Thoracic aorta (tissue), 2 donors: ENCODE measurements around the gene MGAT5. TPM values are rescaled to one million over a fixed set of nuclear protein-coding genes. Genes with fewer than 3 reads are reported as not detected.

Experiments used
- ATAC-seq: fragments of 150-250 bp; one replicate; pipeline ENCODE4 v1.8.0; 2017; ENCODE audit warnings: low read depth; ENCODE audit not compliant: insufficient number of reproducible peaks, low FRiP score
- DNase-seq: peaks from one replicate; pipeline ENCODE4 v3.0.0-alpha.2; 2020; ENCODE audit warnings: low spot score
- H3K27ac ChIP-seq, 2 donors: fragments of 200-600 bp; sonication (generic); 1 replicate in 1 of 2; 2 replicates in 1 of 2; pipeline ENCODE4 v1.5.1; 2016; ENCODE audit warnings: mild to moderate bottlenecking in 2 of 2, moderate library complexity in 2 of 2
- H3K27me3 ChIP-seq: fragments of 200-600 bp; sonication (generic); replicated peaks from 2 replicates; pipeline ENCODE4 v1.6.0; 2016; ENCODE audit warnings: mild to moderate bottlenecking; ENCODE audit not compliant: insufficient read depth
- H3K36me3 ChIP-seq: fragments of 200-600 bp; sonication (generic); one replicate; pipeline ENCODE4 v1.5.1; 2016
- H3K4me1 ChIP-seq, 2 donors: fragments of 200-600 bp; sonication (generic); 1 replicate in 1 of 2; 2 replicates in 1 of 2; pipeline versions ENCODE4 v1.5.1 to v1.6.0; 2016; ENCODE audit warnings: low read depth in 2 of 2, mild to moderate bottlenecking in 1 of 2; ENCODE audit not compliant: control insufficient read depth in 1 of 2
- H3K4me3 ChIP-seq: fragments of 200-600 bp; sonication (generic); 2 replicates; pipeline ENCODE4 v1.5.1; 2016; ENCODE audit warnings: mild to moderate bottlenecking
- H3K9me3 ChIP-seq: fragments of 200-600 bp; sonication (generic); 2 replicates; pipeline ENCODE4 v1.5.1; 2016
- CTCF ChIP-seq: fragments of 200-600 bp; sonication (generic); IDR thresholded peaks from one replicate; pipeline ENCODE4 v1.5.1; 2019; ENCODE audit warnings: antibody characterized with exemption
- total RNA-seq, 2 donors: library from RNA; depleted of rRNA; stranded (reverse); fragments of >200 nt; gene quantifications; one replicate each; pipeline versions ENCODE4 v1.1.0 to v1.2.3, GENCODE V29; 2016

MGAT5 gene
- total RNA-seq, 2 donors from 2014 or later = 43.9 to 95.3 TPM

DNA sequence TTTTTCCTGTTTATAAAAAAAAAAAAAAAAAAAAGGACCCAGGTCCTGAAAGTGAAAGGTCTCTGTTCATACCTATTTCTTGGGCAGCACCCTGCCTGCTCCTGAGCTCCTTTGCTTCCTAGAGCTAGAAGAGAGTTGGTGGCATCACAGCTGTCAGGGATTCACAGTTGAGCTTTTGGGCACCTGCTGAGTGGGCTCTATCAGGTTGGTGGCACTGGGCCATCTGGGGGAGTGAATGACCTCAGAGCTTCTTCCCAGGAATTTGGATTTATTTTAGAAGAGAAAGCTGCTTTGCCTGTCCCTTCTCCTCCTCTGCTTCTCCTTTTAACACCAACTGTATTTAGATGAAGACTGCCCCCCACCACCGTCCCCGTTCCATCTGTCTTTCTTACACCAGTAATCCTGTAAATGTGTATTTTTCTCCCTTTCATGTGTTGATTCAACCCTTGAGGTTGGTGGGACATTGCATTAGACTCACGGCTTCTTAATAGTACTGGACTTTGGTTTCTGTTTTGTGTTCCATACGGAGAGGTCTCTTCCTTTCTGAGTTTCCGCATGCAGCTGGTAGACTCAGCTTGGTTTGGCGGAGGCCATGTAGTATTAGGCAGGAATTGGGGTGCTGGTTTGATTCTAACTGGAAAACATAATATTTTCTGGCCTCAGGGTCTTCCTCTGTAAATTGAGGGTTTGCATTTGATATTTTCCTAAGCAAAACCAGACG is 7.6 kb upstream of the MGAT5 start:
- H3K4me1 ChIP-seq = peaks cover 2 to 11% of the 10 kb centered on the region in 2 donors
- TF ChIP-seq CTCF = no peak
- H3K36me3 ChIP-seq = no peaks in the 10 kb centered on the region
- H3K9me3 ChIP-seq = no peaks in the 10 kb centered on the region
- ATAC-seq (no peak), DNase-seq (no peak)
- no peak overlapping the region for H3K27ac ChIP-seq
- H3K27me3 ChIP-seq = no peaks in the 10 kb centered on the region
- no peak overlapping the region for H3K4me3 ChIP-seq

DNA sequence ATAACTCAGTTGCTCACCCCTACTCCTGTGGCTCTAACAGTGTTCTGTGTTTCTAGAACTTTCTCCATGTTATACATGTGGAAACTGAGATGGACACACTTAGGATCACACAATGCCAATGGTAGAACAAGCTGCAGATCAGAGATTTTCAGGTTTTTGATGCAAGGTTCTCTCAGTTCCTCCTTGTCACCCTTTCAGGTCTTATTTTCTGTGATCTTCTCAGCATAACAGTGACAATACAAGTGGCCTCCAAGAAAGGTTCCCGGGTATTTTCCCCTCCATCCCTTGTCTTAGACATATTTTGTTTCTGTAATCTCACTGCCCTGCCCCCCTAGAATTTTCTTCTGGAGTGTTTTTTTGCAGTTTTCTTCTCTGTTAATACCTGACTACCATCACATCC is 6.2 kb upstream of the MGAT5 start:
- H3K36me3 ChIP-seq = no peaks in the 10 kb centered on the region
- H3K9me3 ChIP-seq = no peaks in the 10 kb centered on the region
- H3K27ac ChIP-seq = no peak overlapping the region
- no peak for TF ChIP-seq CTCF
- DNase-seq = no peak
- H3K4me1 ChIP-seq = peaks cover 2 to 11% of the 10 kb centered on the region in 2 donors
- H3K4me3 ChIP-seq = no peak overlapping the region
- no peak for ATAC-seq
- H3K27me3 ChIP-seq = no peaks in the 10 kb centered on the region

DNA sequence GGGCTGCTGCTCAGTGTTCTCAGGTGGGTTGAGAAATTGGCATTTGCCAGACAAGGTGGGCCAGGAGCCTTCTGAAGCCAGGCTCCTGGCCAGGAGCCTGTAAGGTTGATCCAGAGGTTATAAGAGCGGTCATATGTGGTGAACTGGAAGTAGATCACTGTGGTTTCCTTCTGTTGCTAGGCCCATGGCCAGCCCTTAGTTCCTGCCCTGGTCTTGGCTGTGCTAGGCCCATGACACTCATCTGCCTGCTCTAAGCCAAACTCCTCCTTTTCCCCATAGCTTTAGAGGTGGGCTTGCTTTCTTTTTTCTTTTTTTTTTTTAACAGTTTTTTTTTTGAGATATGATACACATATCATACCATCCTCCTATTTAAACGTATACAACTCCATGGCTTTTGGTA is 5.0 kb upstream of the MGAT5 start:
- Histone ChIP-seq H3K36me3 (no peaks in the 10 kb centered on the region), H3K27me3 (no peaks in the 10 kb centered on the region), H3K4me1 (peaks cover 2 to 11% of the 10 kb centered on the region in 2 donors), H3K27ac (no peak overlapping the region), H3K4me3 (no peak overlapping the region), H3K9me3 (no peaks in the 10 kb centered on the region)
- DNase-seq (no peak), ATAC-seq (no peak)
- no peak for TF ChIP-seq CTCF

DNA sequence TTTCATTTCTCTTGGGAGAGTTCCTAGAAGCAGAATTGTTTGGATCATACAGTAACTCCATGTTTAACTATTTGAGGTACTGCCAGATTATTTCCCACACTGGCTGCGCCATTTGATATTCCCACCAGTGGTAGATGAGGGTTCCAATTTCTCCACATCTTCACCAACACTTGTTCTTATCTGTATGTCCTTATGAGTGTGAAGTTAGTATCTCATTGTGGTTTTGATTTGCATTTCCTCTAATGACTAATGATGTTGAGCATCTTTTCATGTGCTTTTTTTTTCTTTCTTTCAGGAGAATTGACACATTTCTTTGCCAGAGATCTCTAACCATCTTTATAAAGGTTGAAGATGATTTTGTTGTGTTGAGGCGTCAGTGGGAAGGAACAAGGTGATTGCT is 4.1 kb upstream of the MGAT5 start:
- no peaks in the 10 kb centered on the region for H3K9me3 ChIP-seq

More for the DNA sequence above, 4.1 kb upstream of the MGAT5 start:
- Histone ChIP-seq H3K36me3 (no peaks in the 10 kb centered on the region), H3K4me3 (no peak overlapping the region), H3K27me3 (no peaks in the 10 kb centered on the region), H3K4me1 (peaks cover 2 to 11% of the 10 kb centered on the region in 2 donors), H3K27ac (no peak overlapping the region)
- no peak for TF ChIP-seq CTCF
- DNase-seq = no peak
- no peak for ATAC-seq
